Stimulated activated CD8-positive, alpha-beta memory T cell treated with anti-CD3 and anti-CD28 coated beads, Interleukin-4, amount 100 ng/mL, for 4 hours (primary cell): Measurements from ENCODE around the gene MAGI2.

Experiments used
- DNase-seq, 2 donors: peaks; one replicate each; pipeline ENCODE4 v3.0.0-alpha.2; 2020; ENCODE audit warnings: low read depth in 2 of 2, low spot score in 1 of 2

MAGI2 gene

GRCh38 chr7:79381921-79382320 is 71.5 kb downstream of the MAGI2 start:
- DNase-seq, result no peak

GRCh38 chr7:79377097-79377496 is 76.4 kb downstream of the MAGI2 start:
- no peak for DNase-seq

- no peak for DNase-seq
Measured at GRCh38 chr7:79376299-79377025, 77.0 kb downstream of the MAGI2 start.

GRCh38 chr7:79361214-79361613 is 92.3 kb downstream of the MAGI2 start:
- DNase-seq, result no peak

GRCh38 chr7:79359827-79360226 is 93.6 kb downstream of the MAGI2 start:
- DNase-seq, result no peak

- no peak for DNase-seq
Measured at GRCh38 chr7:79357101-79357500, 96.4 kb downstream of the MAGI2 start.

GRCh38 chr7:79353720-79354468 is 99.6 kb downstream of the MAGI2 start:
- no peak for DNase-seq

- no peak for DNase-seq
Measured at GRCh38 chr7:79352323-79352722, 101.1 kb downstream of the MAGI2 start.

GRCh38 chr7:79347351-79347750 is 106.1 kb downstream of the MAGI2 start:
- no peak for DNase-seq

- no peak for DNase-seq
Measured at GRCh38 chr7:79341902-79342301, 111.6 kb downstream of the MAGI2 start.

- no peak for DNase-seq
Measured at GRCh38 chr7:79340212-79340611, 113.3 kb downstream of the MAGI2 start.

- no peak for DNase-seq
Measured at GRCh38 chr7:79339208-79339925, 114.1 kb downstream of the MAGI2 start.

GRCh38 chr7:79337717-79338116 is 115.8 kb downstream of the MAGI2 start:
- DNase-seq, result no peak

- no peak for DNase-seq
Measured at GRCh38 chr7:79334841-79335240, 118.6 kb downstream of the MAGI2 start.

GRCh38 chr7:79334334-79334733 is 119.1 kb downstream of the MAGI2 start:
- no peak for DNase-seq

GRCh38 chr7:79332091-79332490 is 121.4 kb downstream of the MAGI2 start:
- DNase-seq, result no peak

GRCh38 chr7:79329464-79329863 is 124.0 kb downstream of the MAGI2 start:
- no peak for DNase-seq

- no peak for DNase-seq
Measured at GRCh38 chr7:79320741-79321473, 132.6 kb downstream of the MAGI2 start.

GRCh38 chr7:79319369-79319768 is 134.1 kb downstream of the MAGI2 start:
- DNase-seq, result no peak

GRCh38 chr7:79317728-79318127 is 135.7 kb downstream of the MAGI2 start:
- DNase-seq, result no peak

- no peak for DNase-seq
Measured at GRCh38 chr7:79312022-79312421, 141.4 kb downstream of the MAGI2 start.
